Measurements from ENCODE around the gene RBSN.

The RBSN gene

DNA sequence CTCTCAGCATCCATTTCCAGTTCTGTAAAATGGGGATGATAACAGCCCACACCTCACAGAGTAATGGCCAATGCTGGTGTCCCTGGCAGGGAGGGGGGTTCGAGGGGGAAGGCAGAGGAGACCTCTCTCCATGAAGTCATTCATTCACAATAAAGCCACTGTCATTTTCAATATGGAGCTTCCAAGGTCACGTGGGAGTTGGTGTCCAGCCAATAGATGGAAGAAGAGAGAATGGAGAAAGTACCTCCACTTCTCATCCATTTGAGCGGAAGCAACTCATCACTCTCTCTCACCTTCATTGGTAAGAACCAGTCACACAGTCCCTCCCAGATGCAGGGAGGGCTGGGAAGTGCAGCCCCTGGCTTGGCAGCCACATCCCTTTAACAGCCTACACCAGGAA, 14.9 kb upstream of the RBSN start:
- TF ChIP-seq, protein P1, sequence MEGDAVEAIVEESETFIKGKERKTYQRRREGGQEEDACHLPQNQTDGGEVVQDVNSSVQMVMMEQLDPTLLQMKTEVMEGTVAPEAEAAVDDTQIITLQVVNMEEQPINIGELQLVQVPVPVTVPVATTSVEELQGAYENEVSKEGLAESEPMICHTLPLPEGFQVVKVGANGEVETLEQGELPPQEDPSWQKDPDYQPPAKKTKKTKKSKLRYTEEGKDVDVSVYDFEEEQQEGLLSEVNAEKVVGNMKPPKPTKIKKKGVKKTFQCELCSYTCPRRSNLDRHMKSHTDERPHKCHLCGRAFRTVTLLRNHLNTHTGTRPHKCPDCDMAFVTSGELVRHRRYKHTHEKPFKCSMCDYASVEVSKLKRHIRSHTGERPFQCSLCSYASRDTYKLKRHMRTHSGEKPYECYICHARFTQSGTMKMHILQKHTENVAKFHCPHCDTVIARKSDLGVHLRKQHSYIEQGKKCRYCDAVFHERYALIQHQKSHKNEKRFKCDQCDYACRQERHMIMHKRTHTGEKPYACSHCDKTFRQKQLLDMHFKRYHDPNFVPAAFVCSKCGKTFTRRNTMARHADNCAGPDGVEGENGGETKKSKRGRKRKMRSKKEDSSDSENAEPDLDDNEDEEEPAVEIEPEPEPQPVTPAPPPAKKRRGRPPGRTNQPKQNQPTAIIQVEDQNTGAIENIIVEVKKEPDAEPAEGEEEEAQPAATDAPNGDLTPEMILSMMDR (IDR thresholded peaks at IDR 0.05) = no peak
- intact Hi-C loops (cut with DNase I; ENCODE audit: low total_unique reads) = no loop called here
- H3K4me1 ChIP-seq = peaks cover 0 to 4% (median 0%) of the 10 kb centered on the region in 4 donors
- H3K9me3 ChIP-seq = no peaks in the 10 kb centered on the region
- H3K4me3 ChIP-seq = no peak overlapping the region
- H3K27ac ChIP-seq = no peak overlapping the region
- no peaks in the 10 kb centered on the region for H3K36me3 ChIP-seq
- no peak for DNase-seq
- H3K27me3 ChIP-seq = peaks cover 0 to 7% of the 10 kb centered on the region in 2 donors

DNA sequence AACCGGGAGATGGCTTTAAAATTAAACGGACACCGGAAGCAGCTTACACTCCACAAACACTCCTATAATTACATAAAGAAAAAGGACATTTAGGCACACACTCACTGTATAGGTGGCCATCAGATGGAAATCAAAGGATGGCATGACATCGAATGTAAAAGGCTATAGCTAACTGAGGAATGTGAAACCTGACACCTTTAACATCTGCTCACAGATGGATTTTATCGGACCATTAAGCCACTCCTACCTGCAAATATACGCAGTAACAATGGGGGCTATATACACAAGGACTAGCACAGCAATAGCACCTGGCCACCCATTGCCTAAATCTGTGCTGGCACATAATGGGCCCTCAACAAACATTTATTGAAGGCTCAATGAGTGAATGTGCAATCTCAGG, 14.5 kb upstream of the RBSN start:
- TF ChIP-seq, protein P1 (IDR thresholded peaks at IDR 0.05) = no peak
- H3K36me3 ChIP-seq = no peaks in the 10 kb centered on the region
- H3K4me1 ChIP-seq = peaks cover 0 to under 1% (median 0%) of the 10 kb centered on the region in 4 donors
- no peak overlapping the region for H3K27ac ChIP-seq
- intact Hi-C loops (cut with DNase I; ENCODE audit: low total_unique reads) = no loop called here
- no peak overlapping the region for H3K4me3 ChIP-seq
- no peaks in the 10 kb centered on the region for H3K9me3 ChIP-seq
- no peak for DNase-seq
- peaks cover 0 to 3% of the 10 kb centered on the region in 2 donors for H3K27me3 ChIP-seq

- no peaks in the 10 kb centered on the region for H3K36me3 ChIP-seq
- intact Hi-C loops (cut with DNase I; ENCODE audit: low total_unique reads) = no loop called here
- no peak for DNase-seq
These were observed 13.1 kb upstream of the RBSN start for GRCh38 chr3:15112011-15112410.

GRCh38 chr3:15110206-15110605, 11.3 kb upstream of the RBSN start:
- Histone ChIP-seq H3K36me3 (no peaks in the 10 kb centered on the region), H3K27me3 (peaks cover 0 to 5% of the 10 kb centered on the region in 2 donors), H3K4me3 (no peak overlapping the region), H3K27ac (no peak overlapping the region), H3K9me3 (no peaks in the 10 kb centered on the region), H3K4me1 (peaks cover 0 to 6% (median 4%) of the 10 kb centered on the region in 4 donors)
- intact Hi-C loops (cut with DNase I; ENCODE audit: low total_unique reads) = no loop called here
- no peak for DNase-seq
- TF ChIP-seq, protein P1 (IDR thresholded peaks at IDR 0.05) = no peak

More at GRCh38 chr3:15112011-15112410, 13.1 kb upstream of the RBSN start:
- Histone ChIP-seq H3K9me3 (no peaks in the 10 kb centered on the region), H3K27me3 (peaks cover 0 to 5% of the 10 kb centered on the region in 2 donors), H3K4me1 (peaks cover 0 to 6% (median 4%) of the 10 kb centered on the region in 4 donors), H3K4me3 (no peak overlapping the region), H3K27ac (no peak overlapping the region)
- TF ChIP-seq, protein P1 (IDR thresholded peaks at IDR 0.05) = no peak

DNA sequence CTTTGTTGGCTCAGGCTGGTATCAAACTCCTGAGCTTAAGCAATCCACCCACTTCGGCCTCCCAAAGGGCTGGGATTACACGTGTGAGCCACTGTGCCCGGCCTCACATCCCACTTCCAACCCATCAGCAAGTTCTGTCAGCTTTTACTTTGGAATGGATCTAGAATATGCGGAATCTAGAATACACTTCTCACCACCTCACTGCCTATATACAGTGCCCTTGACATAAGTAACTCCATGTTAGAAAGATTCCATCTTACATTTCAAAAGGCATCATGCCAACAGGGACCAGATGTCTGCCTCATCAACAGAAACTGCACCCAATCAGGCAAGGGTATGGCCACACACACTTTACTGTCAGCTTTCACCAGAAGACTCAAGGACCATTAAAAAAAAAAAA, 9.9 kb upstream of the RBSN start:
- H3K36me3 ChIP-seq = no peaks in the 10 kb centered on the region
- H3K4me1 ChIP-seq = peaks cover 0 to 6% (median 4%) of the 10 kb centered on the region in 4 donors
- no peaks in the 10 kb centered on the region for H3K9me3 ChIP-seq
- TF ChIP-seq, protein P1 (IDR thresholded peaks at IDR 0.05) = no peak
- intact Hi-C loops (cut with DNase I; ENCODE audit: low total_unique reads) = loop anchor here (5.0 kb wide), 1 partner anchor 98 kb away; the partner anchor contains the start of gene CAPN7
- H3K27ac ChIP-seq = no peak overlapping the region
- H3K4me3 ChIP-seq = no peak overlapping the region
- no peak for DNase-seq
- H3K27me3 ChIP-seq = peaks cover 0 to 5% of the 10 kb centered on the region in 2 donors
